Endothelial cell (in vitro differentiated cells): ENCODE data around the gene CEP192. TPM values are rescaled to one million over a fixed set of nuclear protein-coding genes. Genes with fewer than 3 reads are reported as not detected.

ENCODE experiments used
- DNase-seq: peaks from one replicate; pipeline ENCODE4 v3.0.0; 2021; ENCODE audit warnings: low spot score
- H3K27ac Mint-ChIP-seq: one replicate; pipeline ENCODE4 v1.8.0; 2021; ENCODE audit warnings: mixed read lengths, inconsistent platforms; ENCODE audit not compliant: unreplicated experiment
- H3K27me3 Mint-ChIP-seq: one replicate; pipeline ENCODE4 v1.8.0; 2021; ENCODE audit warnings: mild to moderate bottlenecking, moderate library complexity, mixed read lengths, inconsistent platforms; ENCODE audit not compliant: unreplicated experiment
- H3K36me3 Mint-ChIP-seq: one replicate; pipeline ENCODE4 v1.8.0; 2021; ENCODE audit warnings: mild to moderate bottlenecking, low read depth, mixed read lengths, inconsistent platforms; ENCODE audit not compliant: unreplicated experiment
- H3K4me1 Mint-ChIP-seq: one replicate; pipeline ENCODE4 v1.8.0; 2021; ENCODE audit warnings: mild to moderate bottlenecking, mixed read lengths, inconsistent platforms; ENCODE audit not compliant: unreplicated experiment
- H3K4me3 Mint-ChIP-seq: one replicate; pipeline ENCODE4 v1.8.0; 2021; ENCODE audit warnings: mild to moderate bottlenecking, mixed read lengths, inconsistent platforms; ENCODE audit not compliant: unreplicated experiment
- H3K9me3 Mint-ChIP-seq: one replicate; pipeline ENCODE4 v1.8.0; 2021; ENCODE audit warnings: mixed read lengths, inconsistent platforms; ENCODE audit not compliant: unreplicated experiment
- total RNA-seq: library from RNA; stranded (reverse); fragmentation: NEBNext Ultra II Directional; extraction: Animal tissue kit (Norgen Biotek cat#: 25700); gene quantifications from one replicate; pipeline ENCODE4 v1.2.1, GENCODE V29; 2021; ENCODE audit not compliant: unreplicated experiment
- TF ChIP-seq, protein P1 (sequence below): fragments of 200-600 bp; sonication (generic); IDR thresholded peaks from one replicate; pipeline ENCODE4 v1.5.0; 2021; ENCODE audit warnings: antibody characterized with exemption; ENCODE audit not compliant: unreplicated experiment

CEP192 gene
- total RNA-seq, 1 donor from 2014 or later = 23.2 TPM

DNA sequence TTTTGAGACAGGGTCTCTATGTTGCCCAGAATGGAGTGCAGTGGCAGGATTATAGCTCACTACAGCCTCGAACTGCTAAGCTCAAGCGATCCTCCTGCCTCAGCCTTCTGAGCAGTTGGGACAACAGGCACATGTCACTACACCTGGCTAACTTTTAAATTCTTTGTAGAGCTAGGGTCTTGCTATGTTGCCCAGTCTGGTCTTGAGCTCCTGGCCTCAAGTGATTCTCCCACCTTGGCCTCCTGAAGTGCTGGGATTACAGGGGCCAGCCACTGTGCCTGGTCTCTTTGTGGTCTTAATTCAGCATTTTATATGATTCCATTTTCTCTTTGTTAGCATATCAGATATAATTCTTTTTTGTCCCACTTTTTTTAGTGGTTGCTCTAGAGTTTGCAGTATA lies 34.1 kb downstream of the CEP192 start:
- Mint-ChIP-seq H3K27ac (no peak overlapping the region), H3K36me3 (peaks cover 4% of the 10 kb centered on the region)

DNA sequence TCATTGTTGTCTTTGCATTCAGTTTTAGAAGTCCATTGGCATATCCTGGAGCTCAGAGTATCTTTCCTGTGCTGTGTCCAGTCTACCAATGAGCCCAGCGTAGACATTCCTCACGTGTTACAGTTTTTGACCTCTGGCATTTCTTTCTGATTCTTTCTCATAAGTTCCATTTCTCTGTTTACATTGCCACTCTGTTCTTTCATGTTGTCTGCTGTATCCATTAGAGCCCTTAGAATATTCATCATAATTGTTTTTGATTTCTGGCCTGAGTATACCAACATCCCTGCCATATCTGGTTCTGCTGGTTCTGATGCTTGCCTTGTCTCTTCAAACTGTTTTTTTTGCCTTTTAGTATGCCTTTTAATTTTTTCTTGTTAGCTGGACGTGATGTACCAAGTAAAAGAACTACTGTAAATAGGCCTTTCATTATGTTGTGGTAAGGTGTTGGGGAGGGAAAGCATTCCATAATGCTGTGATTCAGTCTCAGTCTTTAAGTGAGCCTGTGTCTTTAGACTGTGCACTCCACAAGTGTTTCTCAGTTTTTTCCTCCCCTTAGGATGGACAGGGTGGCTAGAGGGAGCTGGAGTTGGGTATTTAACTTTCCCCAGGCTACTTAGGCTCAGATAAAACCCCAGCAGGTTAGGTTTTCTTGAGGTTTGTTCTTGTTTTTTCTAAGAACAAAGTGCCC lies 35.6 kb downstream of the CEP192 start:
- H3K27ac Mint-ChIP-seq = no peak overlapping the region
- no peak overlapping the region for H3K4me3 Mint-ChIP-seq
- TF ChIP-seq, protein P1, sequence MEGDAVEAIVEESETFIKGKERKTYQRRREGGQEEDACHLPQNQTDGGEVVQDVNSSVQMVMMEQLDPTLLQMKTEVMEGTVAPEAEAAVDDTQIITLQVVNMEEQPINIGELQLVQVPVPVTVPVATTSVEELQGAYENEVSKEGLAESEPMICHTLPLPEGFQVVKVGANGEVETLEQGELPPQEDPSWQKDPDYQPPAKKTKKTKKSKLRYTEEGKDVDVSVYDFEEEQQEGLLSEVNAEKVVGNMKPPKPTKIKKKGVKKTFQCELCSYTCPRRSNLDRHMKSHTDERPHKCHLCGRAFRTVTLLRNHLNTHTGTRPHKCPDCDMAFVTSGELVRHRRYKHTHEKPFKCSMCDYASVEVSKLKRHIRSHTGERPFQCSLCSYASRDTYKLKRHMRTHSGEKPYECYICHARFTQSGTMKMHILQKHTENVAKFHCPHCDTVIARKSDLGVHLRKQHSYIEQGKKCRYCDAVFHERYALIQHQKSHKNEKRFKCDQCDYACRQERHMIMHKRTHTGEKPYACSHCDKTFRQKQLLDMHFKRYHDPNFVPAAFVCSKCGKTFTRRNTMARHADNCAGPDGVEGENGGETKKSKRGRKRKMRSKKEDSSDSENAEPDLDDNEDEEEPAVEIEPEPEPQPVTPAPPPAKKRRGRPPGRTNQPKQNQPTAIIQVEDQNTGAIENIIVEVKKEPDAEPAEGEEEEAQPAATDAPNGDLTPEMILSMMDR = no peak
- no peaks in the 10 kb centered on the region for H3K27me3 Mint-ChIP-seq
- H3K4me1 Mint-ChIP-seq = peaks cover 6% of the 10 kb centered on the region
- peaks cover 11% of the 10 kb centered on the region for H3K36me3 Mint-ChIP-seq
- H3K9me3 Mint-ChIP-seq = no peaks in the 10 kb centered on the region
- DNase-seq = no peak

More for the DNA sequence above, 34.1 kb downstream of the CEP192 start:
- H3K4me1 Mint-ChIP-seq = peaks cover 6% of the 10 kb centered on the region
- TF ChIP-seq, protein P1 = no peak
- no peak overlapping the region for H3K4me3 Mint-ChIP-seq
- H3K9me3 Mint-ChIP-seq = no peaks in the 10 kb centered on the region
- no peaks in the 10 kb centered on the region for H3K27me3 Mint-ChIP-seq
- no peak for DNase-seq

DNA sequence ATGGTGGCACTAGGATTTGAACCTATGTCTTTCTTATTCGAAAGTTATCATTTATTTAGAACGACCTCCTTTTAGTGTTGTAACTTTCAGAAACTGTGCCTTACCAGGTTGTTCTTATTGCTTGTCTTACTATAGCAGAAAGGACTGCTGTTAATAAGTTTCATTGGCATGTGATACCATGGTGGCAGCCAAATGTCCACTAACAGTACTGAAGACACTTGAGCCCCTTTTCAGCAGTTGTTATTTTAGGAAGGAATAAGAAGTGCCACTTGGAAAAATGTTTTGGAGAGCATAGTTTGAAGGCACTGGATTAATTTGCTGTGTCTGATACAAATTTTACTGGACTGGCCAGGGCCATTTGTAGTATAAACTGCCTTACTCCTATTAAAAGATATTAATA lies 37.7 kb downstream of the CEP192 start:
- Mint-ChIP-seq H3K9me3 (no peaks in the 10 kb centered on the region), H3K36me3 (peaks cover 13% of the 10 kb centered on the region), H3K27me3 (no peaks in the 10 kb centered on the region), H3K4me3 (no peak overlapping the region), H3K4me1 (peaks cover 6% of the 10 kb centered on the region), H3K27ac (no peak overlapping the region)
- no peak for DNase-seq
- TF ChIP-seq, protein P1 = no peak

DNA sequence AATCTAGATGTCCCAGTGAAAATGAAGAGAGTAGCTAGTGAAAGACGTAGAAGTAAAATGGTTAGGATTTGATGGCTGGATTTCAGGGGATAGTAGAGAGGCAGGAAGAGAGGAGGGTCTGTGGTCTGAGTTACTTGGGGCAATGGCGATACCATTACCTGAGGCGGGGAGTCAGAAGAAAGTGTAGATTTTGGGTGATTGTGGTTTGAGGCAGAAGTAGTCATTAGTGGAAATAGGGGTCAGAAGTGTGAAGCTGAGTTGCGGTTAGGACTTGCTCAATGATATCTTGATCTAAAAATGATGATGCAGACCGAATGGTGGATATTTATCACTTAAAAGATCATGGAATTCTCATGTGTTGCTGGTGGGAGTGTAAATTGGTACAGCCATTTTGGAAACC lies 41.0 kb downstream of the CEP192 start:
- Mint-ChIP-seq H3K4me3 (peak overlapping the region; percentile 12), H3K4me1 (no peaks in the 10 kb centered on the region), H3K27ac (peak overlapping the region; percentile 17), H3K36me3 (peaks cover 13% of the 10 kb centered on the region), H3K27me3 (no peaks in the 10 kb centered on the region), H3K9me3 (no peaks in the 10 kb centered on the region)
- DNase-seq = no peak
- TF ChIP-seq, protein P1 = no peak

DNA sequence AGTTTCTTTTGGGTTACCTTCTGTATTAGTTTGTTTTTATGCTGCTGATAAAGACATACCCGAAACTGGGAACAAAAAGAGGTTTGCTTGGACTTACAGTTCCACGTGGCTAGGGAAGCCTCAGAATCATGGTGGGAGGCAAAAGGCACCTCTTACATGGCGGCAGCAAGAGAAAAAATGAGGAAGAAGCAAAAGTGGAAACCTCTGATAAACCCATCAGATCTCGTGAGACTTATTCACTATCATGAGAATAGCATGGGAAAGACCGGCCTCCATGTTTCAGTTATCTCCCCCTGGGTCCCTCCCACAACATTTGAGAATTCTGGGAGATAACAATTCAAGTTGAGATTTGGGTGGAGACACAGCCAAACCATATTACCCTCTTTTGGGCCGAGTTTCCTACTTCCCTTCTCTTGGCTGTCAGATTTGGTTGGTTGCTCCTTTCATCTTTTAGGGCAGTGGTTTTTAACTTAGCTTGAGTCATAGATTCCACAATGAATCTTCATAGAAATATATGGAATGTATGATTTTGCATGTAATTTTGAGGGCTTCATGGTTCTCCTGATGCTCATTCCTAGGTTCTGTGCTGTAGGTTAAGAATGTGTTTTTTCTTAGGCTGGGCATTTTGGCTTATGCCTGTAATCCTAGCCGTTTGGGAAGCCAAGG lies 44.2 kb downstream of the CEP192 start:
- H3K4me3 Mint-ChIP-seq = no peak overlapping the region
- no peak overlapping the region for H3K27ac Mint-ChIP-seq
- H3K4me1 Mint-ChIP-seq = no peaks in the 10 kb centered on the region
- H3K27me3 Mint-ChIP-seq = peaks cover 3% of the 10 kb centered on the region
- H3K36me3 Mint-ChIP-seq = peaks cover 21% of the 10 kb centered on the region
- DNase-seq = no peak
- TF ChIP-seq, protein P1 = no peak
- H3K9me3 Mint-ChIP-seq = no peaks in the 10 kb centered on the region
